Heart left ventricle (tissue), 16 donors: ENCODE data around the gene KRT16. TPM values are rescaled to one million over a fixed set of nuclear protein-coding genes. Genes with fewer than 3 reads are reported as not detected.

Experiments
- ATAC-seq, 4 donors: fragments of 200-7000 bp; cut with Tn5 transposase; one replicate each; pipeline ENCODE4 v1.9.1; 2020 to 2022; ENCODE audit warnings: moderate library complexity in 4 of 4, mild to moderate bottlenecking in 3 of 4, moderate number of reproducible peaks in 1 of 4
- DNase-seq, 5 donors: peaks; one replicate each; pipeline ENCODE4 v3.0.0-alpha.2; 2020
- H3K27ac ChIP-seq, 12 donors: fragments of 200-600 bp; sonication (generic) in 4 of 12; one replicate each; pipeline versions ENCODE4 v1.5.0 to v1.8.0; 2016 to 2022; ENCODE audit warnings: mild to moderate bottlenecking in 2 of 12
- H3K27me3 ChIP-seq, 9 donors: fragments of 200-600 bp; sonication (generic) in 2 of 9; one replicate each; pipeline versions ENCODE4 v1.5.1 to v1.8.0; 2016 to 2022; ENCODE audit warnings: mild to moderate bottlenecking in 3 of 9
- H3K36me3 ChIP-seq, 9 donors: fragments of 200-600 bp; sonication (generic) in 2 of 9; one replicate each; pipeline versions ENCODE4 v1.5.0 to v1.8.0; 2018 to 2022; ENCODE audit warnings: mild to moderate bottlenecking in 2 of 9
- H3K4me1 ChIP-seq, 12 donors: fragments of 200-600 bp; sonication (generic) in 4 of 12; one replicate each; pipeline versions ENCODE4 v1.5.0 to v1.8.0; 2016 to 2022; ENCODE audit warnings: mild to moderate bottlenecking in 3 of 12
- H3K4me3 ChIP-seq, 12 donors: fragments of 200-600 bp; sonication (generic) in 4 of 12; one replicate each; pipeline versions ENCODE4 v1.5.0 to v1.8.0; 2017 to 2022; ENCODE audit warnings: mild to moderate bottlenecking in 9 of 12, moderate library complexity in 4 of 12
- H3K9me3 ChIP-seq, 12 donors: fragments of 200-600 bp; sonication (generic) in 4 of 12; one replicate each; pipeline versions ENCODE4 v1.5.0 to v1.8.0; 2016 to 2022; ENCODE audit warnings: mild to moderate bottlenecking in 1 of 12
- POLR2A ChIP-seq, 2 donors: fragments of 450-650 bp; IDR thresholded peaks; one replicate each; pipeline ENCODE4 v1.6.1; 2017; ENCODE audit warnings: antibody characterized with exemption in 2 of 2, mild to moderate bottlenecking in 2 of 2, moderate library complexity in 2 of 2
- WGBS, 4 donors: extraction: QIAGEN DNeasy Blood & Tissue Kit in 2 of 4; methylation state at CpG; one replicate each; pipeline versions ENCODE4 v1.1.5 to v1.1.7; 2013 to 2018; 5-methylcytosine and 5-hydroxymethylcytosine counted together
- intact Hi-C, 10 donors: fragments of 100-400 bp; cut with DNase I; formaldehyde crosslinking; loops; one replicate each; pipeline versions ENCODE4 v1.11.1 to v1.14.2; 2022
- polyA plus RNA-seq, 2 donors: library from polyadenylated mRNA; stranded (reverse); fragments of 200-250 nt; gene quantifications; one replicate each; pipeline ENCODE4 v1.2.3, GENCODE V29; 2013
- total RNA-seq, 9 donors: library from RNA; depleted of rRNA in 2 of 9; stranded (reverse); fragments of >200 nt in 2 of 9; fragmentation: NEBNext Ultra II Directional in 3 of 9; extraction: Animal tissue kit (Norgen Biotek cat#: 25700) in 3 of 9; gene quantifications; one replicate each; pipeline versions ENCODE4 v1.1.0 to v1.2.4, GENCODE V29; 2016 to 2023
- TF ChIP-seq, protein P1 (sequence below), 12 donors: fragments of 200-600 bp; sonication (generic) in 4 of 12; IDR thresholded peaks; one replicate each; pipeline versions ENCODE4 v1.5.0 to v1.8.0; 2018 to 2022; ENCODE audit warnings: antibody characterized with exemption in 12 of 12, mild to moderate bottlenecking in 5 of 12
- donor health status: ischemic (EF 13 %, LVEDD 7.1; RV severe dilation, severe dysfunction).
- donor health status: healthy with polysubstance abuse.
- donor health status: DM: no; HTN: yes; CAD: no.
- donor health status: DM: no; HTN: no; CAD: no.
- donor health status: ischemic (EF 25% LVEDD 6.9; RV normal size, moderate dysfunction).
- donor health status: ischemic (EF 25% LVEDD 5.7; RV mildly dilated, moderate dysfunction).
- donor health status: healthy.
- donor health status: DM: yes; HTN: yes; CAD: no.
- donor health status: ischemic (EF 35%, LVEDD 5.7; RV mildly dilated, moderate dysfunction).
- donor health status: nonischemic (EF 11% LVEDD 7.7; RV severe dilation, severe dysfunction).
- donor health status: DM: yes; HTN: yes; CAD: no.
- donor health status: PGD.
- donor health status: ischemic (EF 29% LVEDD 5.4; RV normal size, mild dysfunction).
- donor health status: nonischemic (EF 23%, LVEDD 6.1; RV moderate dilation, normal function).

Gene KRT16
- total and polyA plus RNA-seq, 11 donors = 0.06 TPM; not detected in 10

DNA sequence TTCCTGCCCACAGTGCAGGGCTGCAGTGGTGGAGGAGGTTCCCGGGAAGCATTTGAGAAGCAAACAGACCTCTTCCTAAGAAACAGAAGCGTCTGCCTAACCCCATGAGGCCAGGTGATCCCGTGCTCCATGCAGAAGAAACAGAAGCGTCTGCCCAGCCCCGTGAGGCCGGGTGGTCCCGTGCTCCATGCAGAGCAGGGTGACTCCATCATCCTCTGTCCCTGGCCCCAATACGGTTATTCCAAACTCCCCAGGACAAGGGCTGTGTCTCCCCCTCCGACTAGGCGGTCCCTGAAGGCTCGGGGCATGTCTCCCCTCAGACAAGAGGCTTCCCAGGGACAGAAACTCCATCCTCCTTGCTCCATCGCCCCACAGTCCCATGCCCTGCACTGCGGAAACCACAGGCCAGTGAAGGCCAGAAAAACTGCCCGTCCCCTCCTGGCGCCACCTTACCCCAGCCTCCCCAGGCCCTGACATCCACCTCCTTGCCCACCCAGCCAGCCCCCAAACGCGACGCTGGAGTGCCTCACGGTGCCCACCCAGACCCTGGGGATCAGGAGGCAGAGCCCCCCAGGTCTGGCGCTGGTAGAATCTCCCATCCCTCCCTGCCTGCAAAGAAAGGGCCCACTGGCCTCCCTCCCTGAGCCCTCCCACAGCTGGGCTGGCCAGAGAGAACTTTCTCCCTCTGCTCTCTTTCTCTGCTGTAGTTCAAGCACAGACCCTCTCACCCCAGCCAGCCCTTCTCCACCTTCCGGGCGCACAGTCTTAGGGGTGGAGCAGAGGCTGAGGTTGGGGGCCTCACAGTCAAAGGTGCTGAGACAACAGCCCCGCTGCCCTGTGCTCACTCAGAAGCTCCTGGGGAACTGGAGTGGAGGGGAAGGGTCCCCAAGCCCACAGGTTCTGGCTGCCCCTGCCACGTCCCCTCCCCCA, 42.4 kb upstream of the KRT16 start:
- peak in 1 of 5 donors; percentile 9 for DNase-seq
- Histone ChIP-seq H3K4me3 (no peak overlapping the region), H3K36me3 (no peaks in the 10 kb centered on the region), H3K27me3 (no peaks in the 10 kb centered on the region), H3K4me1 (no peaks in the 10 kb centered on the region), H3K9me3 (no peaks in the 10 kb centered on the region), H3K27ac (no peak overlapping the region)
- 75 to 83% (median 82%) methylated on average over 23 to 24 of the region's 24 CpGs for WGBS, 4 donors
- intact Hi-C loops = no loop called here
- no peak for TF ChIP-seq POLR2A (IDR thresholded peaks at IDR 0.05)
- ATAC-seq = no peak

GRCh38 chr17:41653892-41654677, 41.5 kb upstream of the KRT16 start:
- no peaks in the 10 kb centered on the region for H3K27me3 ChIP-seq
- no peaks in the 10 kb centered on the region for H3K36me3 ChIP-seq
- 75 to 82% (median 77%) methylated on average over 11 to 14 of the region's 14 CpGs for WGBS, 4 donors
- no peaks in the 10 kb centered on the region for H3K9me3 ChIP-seq
- H3K4me3 ChIP-seq = no peak overlapping the region
- no peaks in the 10 kb centered on the region for H3K4me1 ChIP-seq
- H3K27ac ChIP-seq = no peak overlapping the region
- TF ChIP-seq, protein P1, sequence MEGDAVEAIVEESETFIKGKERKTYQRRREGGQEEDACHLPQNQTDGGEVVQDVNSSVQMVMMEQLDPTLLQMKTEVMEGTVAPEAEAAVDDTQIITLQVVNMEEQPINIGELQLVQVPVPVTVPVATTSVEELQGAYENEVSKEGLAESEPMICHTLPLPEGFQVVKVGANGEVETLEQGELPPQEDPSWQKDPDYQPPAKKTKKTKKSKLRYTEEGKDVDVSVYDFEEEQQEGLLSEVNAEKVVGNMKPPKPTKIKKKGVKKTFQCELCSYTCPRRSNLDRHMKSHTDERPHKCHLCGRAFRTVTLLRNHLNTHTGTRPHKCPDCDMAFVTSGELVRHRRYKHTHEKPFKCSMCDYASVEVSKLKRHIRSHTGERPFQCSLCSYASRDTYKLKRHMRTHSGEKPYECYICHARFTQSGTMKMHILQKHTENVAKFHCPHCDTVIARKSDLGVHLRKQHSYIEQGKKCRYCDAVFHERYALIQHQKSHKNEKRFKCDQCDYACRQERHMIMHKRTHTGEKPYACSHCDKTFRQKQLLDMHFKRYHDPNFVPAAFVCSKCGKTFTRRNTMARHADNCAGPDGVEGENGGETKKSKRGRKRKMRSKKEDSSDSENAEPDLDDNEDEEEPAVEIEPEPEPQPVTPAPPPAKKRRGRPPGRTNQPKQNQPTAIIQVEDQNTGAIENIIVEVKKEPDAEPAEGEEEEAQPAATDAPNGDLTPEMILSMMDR (IDR thresholded peaks at IDR 0.05) = no peak
- no peak for TF ChIP-seq POLR2A (IDR thresholded peaks at IDR 0.05)
- intact Hi-C loops = no loop called here
- DNase-seq (peak in 2 of 5 donors; percentile 19 to 48), ATAC-seq (peak in 1 of 4 donors; percentile 30)

GRCh38 chr17:41653421-41653820, 40.9 kb upstream of the KRT16 start:
- ATAC-seq = no peak
- Histone ChIP-seq H3K4me1 (peaks cover 0 to 5% (median 2%) of the 10 kb centered on the region in 12 donors), H3K4me3 (no peak overlapping the region), H3K27ac (no peak overlapping the region), H3K9me3 (no peaks in the 10 kb centered on the region), H3K36me3 (no peaks in the 10 kb centered on the region), H3K27me3 (no peaks in the 10 kb centered on the region)
- WGBS, 4 donors = 87 to 91% (median 90%) methylated on average over 4 to 5 of the region's 5 CpGs
- DNase-seq = peak in 2 of 5 donors; percentile 13 to 32
- TF ChIP-seq POLR2A (IDR thresholded peaks at IDR 0.05) = no peak
- TF ChIP-seq, protein P1 (IDR thresholded peaks at IDR 0.05) = no peak
- intact Hi-C loops = no loop called here

GRCh38 chr17:41652461-41652970, 39.9 kb upstream of the KRT16 start:
- DNase-seq (peak in 2 of 5 donors; percentile 20 to 62), ATAC-seq (no peak)
- H3K4me1 ChIP-seq = peaks cover 0 to 14% (median 8%) of the 10 kb centered on the region in 12 donors
- H3K36me3 ChIP-seq = no peaks in the 10 kb centered on the region
- TF ChIP-seq POLR2A (IDR thresholded peaks at IDR 0.05) = no peak
- TF ChIP-seq, protein P1 (IDR thresholded peaks at IDR 0.05) = no peak
- H3K9me3 ChIP-seq = no peaks in the 10 kb centered on the region
- intact Hi-C loops = no loop called here
- no peak overlapping the region for H3K4me3 ChIP-seq
- WGBS, 4 donors = 68 to 85% (median 69%) methylated on average over 5 of the region's 5 CpGs; no CpG with 5 or more reads in 1 of the 4 donors
- no peaks in the 10 kb centered on the region for H3K27me3 ChIP-seq
- H3K27ac ChIP-seq = no peak overlapping the region
